Measurements from ENCODE around the gene VSIG8.

The VSIG8 gene

GRCh38 chr1:159869173-159869572, 6.7 kb upstream of the VSIG8 start:
- Histone ChIP-seq H3K27me3 (ENCODE audit: low read depth, low read length) (no peaks in the 10 kb centered on the region), H3K79me2 (ENCODE audit: low read length) (no peaks in the 10 kb centered on the region), H3K4me3 (ENCODE audit: low read length) (no peak overlapping the region), H3K4me2 (ENCODE audit: low read length) (no peak overlapping the region), H3K9ac (ENCODE audit: low read length) (no peak overlapping the region), H3K36me3 (replicated peaks; ENCODE audit: low read depth, low read length) (no peaks in the 10 kb centered on the region), H3K27ac (ENCODE audit: low read length) (no peak overlapping the region), H3K9me3 (ENCODE audit: insufficient read depth, low read length) (no peaks in the 10 kb centered on the region), H4K20me1 (ENCODE audit: insufficient read depth, low read length) (no peaks in the 10 kb centered on the region), H2AFZ (ENCODE audit: low read depth, low read length) (no peak overlapping the region), H3K4me1 (ENCODE audit: low read length) (0 out of 2 replicates have a peak, but pooled peaks cover 3% of the 10 kb centered on the region)
- TF ChIP-seq EZH2phosphoT487 (IDR thresholded peaks at IDR 0.05; ENCODE audit: low read depth) (no peak), CTCF (IDR thresholded peaks at IDR 0.05; ENCODE audit: low read depth, low read length) (no peak)

- Histone ChIP-seq H3K9ac (ENCODE audit: low read length) (no peak overlapping the region), H3K9me3 (ENCODE audit: insufficient read depth, low read length) (no peaks in the 10 kb centered on the region), H3K4me1 (ENCODE audit: low read length) (0 out of 2 replicates have a peak, but pooled peaks cover 3% of the 10 kb centered on the region), H4K20me1 (ENCODE audit: insufficient read depth, low read length) (no peaks in the 10 kb centered on the region), H3K27ac (ENCODE audit: low read length) (no peak overlapping the region), H3K79me2 (ENCODE audit: low read length) (no peaks in the 10 kb centered on the region), H3K27me3 (ENCODE audit: low read depth, low read length) (no peaks in the 10 kb centered on the region), H3K36me3 (replicated peaks; ENCODE audit: low read depth, low read length) (no peaks in the 10 kb centered on the region), H3K4me3 (ENCODE audit: low read length) (no peak overlapping the region), H3K4me2 (ENCODE audit: low read length) (no peak overlapping the region), H2AFZ (ENCODE audit: low read depth, low read length) (no peak overlapping the region)
- no peak for TF ChIP-seq CTCF (IDR thresholded peaks at IDR 0.05; ENCODE audit: low read depth, low read length)
- TF ChIP-seq EZH2phosphoT487 (IDR thresholded peaks at IDR 0.05; ENCODE audit: low read depth) = no peak
Observed at GRCh38 chr1:159868766-159869165, 6.3 kb upstream of the VSIG8 start.

GRCh38 chr1:159867664-159868026, 5.2 kb upstream of the VSIG8 start:
- Histone ChIP-seq H3K9me3 (ENCODE audit: insufficient read depth, low read length) (no peaks in the 10 kb centered on the region), H3K4me1 (ENCODE audit: low read length) (0 out of 2 replicates have a peak, but pooled peaks cover 3% of the 10 kb centered on the region), H2AFZ (ENCODE audit: low read depth, low read length) (no peak overlapping the region), H3K36me3 (replicated peaks; ENCODE audit: low read depth, low read length) (no peaks in the 10 kb centered on the region), H3K4me3 (ENCODE audit: low read length) (no peak overlapping the region), H3K27ac (ENCODE audit: low read length) (no peak overlapping the region), H3K79me2 (ENCODE audit: low read length) (no peaks in the 10 kb centered on the region), H4K20me1 (ENCODE audit: insufficient read depth, low read length) (no peaks in the 10 kb centered on the region), H3K4me2 (ENCODE audit: low read length) (no peak overlapping the region), H3K9ac (ENCODE audit: low read length) (no peak overlapping the region), H3K27me3 (ENCODE audit: low read depth, low read length) (no peaks in the 10 kb centered on the region)
- TF ChIP-seq CTCF (IDR thresholded peaks at IDR 0.05; ENCODE audit: low read depth, low read length) = no peak
- no peak for TF ChIP-seq EZH2phosphoT487 (IDR thresholded peaks at IDR 0.05; ENCODE audit: low read depth)

GRCh38 chr1:159866905-159867663, 4.6 kb upstream of the VSIG8 start:
- H3K9ac ChIP-seq (ENCODE audit: low read length) = no peak overlapping the region
- TF ChIP-seq EZH2phosphoT487 (IDR thresholded peaks at IDR 0.05; ENCODE audit: low read depth) (no peak), CTCF (IDR thresholded peaks at IDR 0.05; ENCODE audit: low read depth, low read length) (no peak)

More at GRCh38 chr1:159866905-159867663, 4.6 kb upstream of the VSIG8 start:
- 0 out of 2 replicates have a peak, but pooled peaks cover 3% of the 10 kb centered on the region for H3K4me1 ChIP-seq (ENCODE audit: low read length)
- no peaks in the 10 kb centered on the region for H4K20me1 ChIP-seq (ENCODE audit: insufficient read depth, low read length)
- no peak overlapping the region for H2AFZ ChIP-seq (ENCODE audit: low read depth, low read length)
- no peaks in the 10 kb centered on the region for H3K9me3 ChIP-seq (ENCODE audit: insufficient read depth, low read length)
- H3K4me2 ChIP-seq (ENCODE audit: low read length) = no peak overlapping the region
- peaks cover 3% of the 10 kb centered on the region; the same call in 1 of the 2 replicates for H3K27me3 ChIP-seq (ENCODE audit: low read depth, low read length)
- no peak overlapping the region for H3K27ac ChIP-seq (ENCODE audit: low read length)
- H3K4me3 ChIP-seq (ENCODE audit: low read length) = no peak overlapping the region
- no peaks in the 10 kb centered on the region for H3K36me3 ChIP-seq (replicated peaks; ENCODE audit: low read depth, low read length)
- no peaks in the 10 kb centered on the region for H3K79me2 ChIP-seq (ENCODE audit: low read length)

Data from OCI-LY3 (cell line).